ENCODE results near the gene GBP1.

- TF ChIP-seq POLR2A (IDR thresholded peaks at IDR 0.05) (no peak), CTCF (IDR thresholded peaks at IDR 0.05) (no peak)
These were observed 39.7 kb upstream of the GBP1 start for GRCh38 chr1:89104687-89105086.
